22Rv1 (cell line): ENCODE measurements around the gene KCNH5.

Experiments used
- ZFX ChIP-seq: fragments of 450-650 bp; IDR thresholded peaks from 2 replicates; pipeline ENCODE4 v1.6.1; 2017; ENCODE audit warnings: antibody characterized with exemption, borderline replicate concordance
- TF ChIP-seq, protein P1 (sequence below): fragments of 450-650 bp; IDR thresholded peaks from 2 replicates; pipeline ENCODE4 v1.5.1; 2017; ENCODE audit warnings: mild to moderate bottlenecking

DNA sequence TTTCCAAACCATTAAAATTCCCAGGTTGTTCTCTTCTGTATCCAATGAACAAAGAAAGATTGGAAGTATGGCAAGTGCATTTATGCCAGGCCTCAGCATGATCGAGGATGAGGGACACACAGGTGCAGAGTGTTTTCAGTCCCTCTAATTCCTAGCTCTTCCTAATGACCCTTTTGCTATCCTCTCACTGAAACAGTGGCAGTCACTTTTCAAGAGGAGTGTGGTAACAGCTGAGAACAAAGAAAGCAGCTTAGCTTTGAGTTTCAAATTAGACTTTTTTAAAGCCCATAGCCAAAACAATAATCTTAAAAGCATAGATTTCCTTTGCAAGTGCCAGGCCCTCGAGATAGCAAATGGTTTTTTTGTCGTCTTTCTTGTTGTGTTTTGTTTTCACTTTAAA, 110.8 kb downstream of the KCNH5 start:
- TF ChIP-seq, protein P1, sequence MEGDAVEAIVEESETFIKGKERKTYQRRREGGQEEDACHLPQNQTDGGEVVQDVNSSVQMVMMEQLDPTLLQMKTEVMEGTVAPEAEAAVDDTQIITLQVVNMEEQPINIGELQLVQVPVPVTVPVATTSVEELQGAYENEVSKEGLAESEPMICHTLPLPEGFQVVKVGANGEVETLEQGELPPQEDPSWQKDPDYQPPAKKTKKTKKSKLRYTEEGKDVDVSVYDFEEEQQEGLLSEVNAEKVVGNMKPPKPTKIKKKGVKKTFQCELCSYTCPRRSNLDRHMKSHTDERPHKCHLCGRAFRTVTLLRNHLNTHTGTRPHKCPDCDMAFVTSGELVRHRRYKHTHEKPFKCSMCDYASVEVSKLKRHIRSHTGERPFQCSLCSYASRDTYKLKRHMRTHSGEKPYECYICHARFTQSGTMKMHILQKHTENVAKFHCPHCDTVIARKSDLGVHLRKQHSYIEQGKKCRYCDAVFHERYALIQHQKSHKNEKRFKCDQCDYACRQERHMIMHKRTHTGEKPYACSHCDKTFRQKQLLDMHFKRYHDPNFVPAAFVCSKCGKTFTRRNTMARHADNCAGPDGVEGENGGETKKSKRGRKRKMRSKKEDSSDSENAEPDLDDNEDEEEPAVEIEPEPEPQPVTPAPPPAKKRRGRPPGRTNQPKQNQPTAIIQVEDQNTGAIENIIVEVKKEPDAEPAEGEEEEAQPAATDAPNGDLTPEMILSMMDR: no peak
- TF ChIP-seq ZFX: no peak
